GM18909 (cell line): ENCODE results near the gene REC114.
"Not testable (repeated sequence)": the region's sequence is repeated elsewhere in the genome, so short reads cannot be mapped to it uniquely, and the experiment has no call there.

ENCODE experiments used
- ATAC-seq: cut with Tn5 transposase; IDR thresholded peaks from one replicate; pipeline ENCODE4 v1.9.1; 2021; ENCODE audit warnings: mild to moderate bottlenecking; ENCODE audit not compliant: unreplicated experiment, poor library complexity

Gene REC114

GRCh38 chr15:73442968-73443367 lies at the start of gene REC114:
REC114 (plus strand) TSS chr15:73443164; CDS start chr15:73443186, 22 bp downstream.
- ATAC-seq: no peak

GRCh38 chr15:73393336-73393735 lies 49.6 kb upstream of the REC114 start:
- ATAC-seq: no peak

- no peak for ATAC-seq
These were observed 48.2 kb upstream of the REC114 start for GRCh38 chr15:73394782-73395181.

GRCh38 chr15:73395671-73396070 lies 47.3 kb upstream of the REC114 start:
- no peak for ATAC-seq

GRCh38 chr15:73397461-73397860 lies 45.5 kb upstream of the REC114 start:
- ATAC-seq: no peak

GRCh38 chr15:73398861-73399260 lies 44.1 kb upstream of the REC114 start:
- no peak for ATAC-seq

- not testable (repeated sequence) for ATAC-seq
These were observed 42.7 kb upstream of the REC114 start for GRCh38 chr15:73400222-73400621.

GRCh38 chr15:73403171-73403570 lies 39.8 kb upstream of the REC114 start:
- no peak for ATAC-seq

GRCh38 chr15:73414876-73415275 lies 28.1 kb upstream of the REC114 start:
- no peak for ATAC-seq

- ATAC-seq: no peak
These were observed 18.5 kb upstream of the REC114 start for GRCh38 chr15:73424506-73424905.

- ATAC-seq: no peak
These were observed 17.5 kb upstream of the REC114 start for GRCh38 chr15:73425510-73425909.

- ATAC-seq: no peak
These were observed 16.5 kb upstream of the REC114 start for GRCh38 chr15:73426323-73426994.

GRCh38 chr15:73431329-73431728 lies 11.6 kb upstream of the REC114 start:
- not testable (repeated sequence) for ATAC-seq

- no peak for ATAC-seq
These were observed 9.1 kb upstream of the REC114 start for GRCh38 chr15:73433873-73434272.

GRCh38 chr15:73436613-73437012 lies 6.4 kb upstream of the REC114 start:
- no peak for ATAC-seq

- no peak for ATAC-seq
These were observed 5.3 kb upstream of the REC114 start for GRCh38 chr15:73437543-73438109.

- no peak for ATAC-seq
These were observed 4.3 kb upstream of the REC114 start for GRCh38 chr15:73438651-73439050.

- no peak for ATAC-seq
These were observed 2.4 kb upstream of the REC114 start for GRCh38 chr15:73440571-73440970.

GRCh38 chr15:73442421-73442820 lies 543 bp upstream of the REC114 start:
- no peak for ATAC-seq

GRCh38 chr15:73447471-73447870 lies 4.5 kb downstream of the REC114 start:
- ATAC-seq: not testable (repeated sequence)

GRCh38 chr15:73448158-73448758 lies 5.3 kb downstream of the REC114 start:
- ATAC-seq: not testable (repeated sequence)

GRCh38 chr15:73449980-73450379 lies 7.0 kb downstream of the REC114 start:
- ATAC-seq: not testable (repeated sequence)
